WTC11 (cell line): ENCODE measurements around the gene WDR18. TPM values are rescaled to one million over a fixed set of nuclear protein-coding genes. Genes with fewer than 3 reads are reported as not detected.

Experiments used
- ATAC-seq: fragments of 200-7000 bp; cut with Tn5 transposase; 2 replicates; pipeline ENCODE4 v1.10.0; 2021; ENCODE audit warnings: mild to moderate bottlenecking, moderate library complexity
- CTCF ChIA-PET: fragments of 300-600 bp; sonication (Branson Sonifier 250); formaldehyde crosslinking; loops from one replicate; lab custom pipeline; 2021; ENCODE audit warnings: antibody characterized with exemption; lab: Charles Lee
- POLR2A ChIA-PET: fragments of 350-600 bp; sonication (Branson Sonifier 250); formaldehyde crosslinking; loops from one replicate; lab custom pipeline; 2021; ENCODE audit warnings: antibody characterized with exemption; lab: Charles Lee
- DNase-seq: peaks from one replicate; pipeline ENCODE4 v3.0.0; 2021; ENCODE audit warnings: low spot score
- H3K27ac Mint-ChIP-seq: 2 replicates; pipeline ENCODE4 v1.8.0; 2021; ENCODE audit warnings: mixed read lengths
- H3K27me3 Mint-ChIP-seq: 2 replicates; pipeline ENCODE4 v1.8.0; 2021; ENCODE audit warnings: low read depth, mild to moderate bottlenecking, moderate library complexity, mixed read lengths
- H3K36me3 Mint-ChIP-seq: 2 replicates; pipeline ENCODE4 v1.8.0; 2021; ENCODE audit warnings: mixed read lengths
- H3K4me1 Mint-ChIP-seq: 2 replicates; pipeline ENCODE4 v1.8.0; 2022; ENCODE audit warnings: mixed read lengths
- H3K4me3 Mint-ChIP-seq: 2 replicates; pipeline ENCODE4 v1.8.0; 2021; ENCODE audit warnings: mild to moderate bottlenecking, moderate library complexity, mixed read lengths
- H3K9me3 Mint-ChIP-seq: 2 replicates; pipeline ENCODE4 v1.8.0; 2021; ENCODE audit warnings: mixed read lengths
- ATF1 ChIP-seq: sonication (generic); formaldehyde crosslinking; IDR thresholded peaks from 2 replicates; pipeline ENCODE4 v1.8.1; 2023; ENCODE audit warnings: mild to moderate bottlenecking, moderate library complexity, missing genetic modification reagents
- CREB1 ChIP-seq: sonication (generic); formaldehyde crosslinking; IDR thresholded peaks from 2 replicates; pipeline ENCODE4 v1.8.0; 2023; ENCODE audit warnings: mild to moderate bottlenecking, missing genetic modification reagents
- E2F1 ChIP-seq: sonication (generic); formaldehyde crosslinking; IDR thresholded peaks from 2 replicates; pipeline ENCODE4 v1.8.0; 2022; ENCODE audit warnings: mild to moderate bottlenecking, missing genetic modification reagents
- EMX1 ChIP-seq: fragments of 250-450 bp; sonication (Bioruptor Pico); IDR thresholded peaks from 2 replicates; pipeline ENCODE4 v1.8.0; 2021; ENCODE audit warnings: mild to moderate bottlenecking
- ESRRA ChIP-seq: sonication (generic); formaldehyde crosslinking; IDR thresholded peaks from 2 replicates; pipeline ENCODE4 v1.8.1; 2022; ENCODE audit warnings: mild to moderate bottlenecking, missing genetic modification reagents, borderline replicate concordance
- FOXJ3 ChIP-seq: sonication (generic); formaldehyde crosslinking; IDR thresholded peaks from 2 replicates; pipeline ENCODE4 v1.9.0; 2021; ENCODE audit warnings: missing genetic modification reagents, mild to moderate bottlenecking, borderline replicate concordance
- FOXP1 ChIP-seq: sonication (generic); formaldehyde crosslinking; IDR thresholded peaks from 2 replicates; pipeline ENCODE4 v1.8.0; 2022; ENCODE audit warnings: missing genetic modification reagents, mild to moderate bottlenecking, moderate library complexity, borderline replicate concordance
- GTF2I ChIP-seq: fragments of 250-450 bp; sonication (Bioruptor Pico); conservative IDR thresholded peaks from 2 replicates; pipeline ENCODE4 v1.4.0; 2021; ENCODE audit warnings: mild to moderate bottlenecking
- MXD4 ChIP-seq: fragments of 250-450 bp; sonication (Bioruptor Pico); IDR thresholded peaks from 2 replicates; pipeline ENCODE4 v1.8.0; 2021; ENCODE audit warnings: mild to moderate bottlenecking, moderate library complexity, borderline replicate concordance
- PREB ChIP-seq: sonication (generic); formaldehyde crosslinking; IDR thresholded peaks from 2 replicates; pipeline ENCODE4 v1.8.1; 2022; ENCODE audit warnings: mild to moderate bottlenecking, missing genetic modification reagents, moderate library complexity, borderline replicate concordance
- SMAD3 ChIP-seq: sonication (generic); formaldehyde crosslinking; IDR thresholded peaks from 2 replicates; pipeline ENCODE4 v1.8.0; 2022; ENCODE audit warnings: missing genetic modification reagents, mild to moderate bottlenecking, borderline replicate concordance
- SMAD4 ChIP-seq: sonication (generic); formaldehyde crosslinking; IDR thresholded peaks from 2 replicates; pipeline ENCODE4 v1.8.0; 2022; ENCODE audit warnings: mild to moderate bottlenecking, missing genetic modification reagents
- TEAD4 ChIP-seq: sonication (generic); formaldehyde crosslinking; IDR thresholded peaks from 2 replicates; pipeline ENCODE4 v1.8.0; 2022; ENCODE audit warnings: mild to moderate bottlenecking, missing genetic modification reagents
- ZNF138 ChIP-seq: sonication (generic); formaldehyde crosslinking; conservative IDR thresholded peaks from 2 replicates; pipeline ENCODE4 v1.8.1; 2022; ENCODE audit warnings: mild to moderate bottlenecking, moderate library complexity, missing genetic modification reagents
- ZNF671 ChIP-seq: fragments of 250-450 bp; sonication (Bioruptor Pico); IDR thresholded peaks from 2 replicates; pipeline ENCODE4 v1.8.0; 2021; ENCODE audit warnings: mild to moderate bottlenecking
- ZSCAN18 ChIP-seq: fragments of 250-450 bp; sonication (Bioruptor Pico); IDR thresholded peaks from 2 replicates; pipeline ENCODE4 v2.1.2; 2022; ENCODE audit warnings: mild to moderate bottlenecking, moderate library complexity
- total RNA-seq: library from RNA; stranded (reverse); gene quantifications from 3 replicates; pipeline ENCODE4 v1.2.3, GENCODE V29; 2021
- TF ChIP-seq, protein P1 (sequence below): sonication (generic); formaldehyde crosslinking; IDR thresholded peaks from 2 replicates; pipeline ENCODE4 v1.8.0; 2023; ENCODE audit warnings: missing genetic modification reagents
- TF ChIP-seq, protein P2 (sequence below): sonication (generic); formaldehyde crosslinking; IDR thresholded peaks from 2 replicates; pipeline ENCODE4 v1.8.1; 2023; ENCODE audit warnings: mild to moderate bottlenecking, missing genetic modification reagents, moderate library complexity
- TF ChIP-seq, protein P3 (sequence below): sonication (generic); formaldehyde crosslinking; IDR thresholded peaks from 2 replicates; pipeline ENCODE4 v1.8.0; 2022; ENCODE audit warnings: mild to moderate bottlenecking, missing genetic modification reagents

Gene WDR18
- total RNA-seq, 1 experiment from 2014 or later: 140 TPM

DNA sequence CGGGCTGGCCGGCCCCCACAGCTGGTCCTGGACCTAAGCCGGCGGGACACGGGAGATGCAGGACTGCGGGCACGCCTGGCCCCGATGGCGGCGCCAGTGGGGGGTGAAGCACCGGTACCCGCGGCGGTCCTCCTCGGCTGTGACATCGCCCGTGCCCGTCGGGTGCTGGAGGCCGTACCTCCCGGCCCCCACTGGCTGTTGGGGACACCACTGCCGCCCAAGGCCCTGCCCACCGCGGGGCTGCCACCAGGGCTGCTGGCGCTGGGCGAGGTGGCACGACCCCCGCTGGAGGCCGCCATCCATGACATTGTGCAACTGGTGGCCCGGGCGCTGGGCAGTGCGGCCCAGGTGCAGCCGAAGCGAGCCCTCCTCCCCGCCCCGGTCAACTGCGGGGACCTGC, 19.1 kb downstream of the WDR18 start:
- no peak for DNase-seq
- ChIA-PET CTCF (interaction anchor here (1.3 to 1.5 kb wide), 2 partner anchors 8 to 222 kb away, joined by 3 to 4 read pairs; no protein-coding TSS in a partner anchor), POLR2A (no interaction called here)
- no peak for ATAC-seq
- H3K9me3 Mint-ChIP-seq: no peaks in the 10 kb centered on the region
- H3K27me3 Mint-ChIP-seq: peaks cover 31% of the 10 kb centered on the region
- no peak overlapping the region for H3K27ac Mint-ChIP-seq
- H3K4me3 Mint-ChIP-seq: no peak overlapping the region
- TF ChIP-seq, protein P1, sequence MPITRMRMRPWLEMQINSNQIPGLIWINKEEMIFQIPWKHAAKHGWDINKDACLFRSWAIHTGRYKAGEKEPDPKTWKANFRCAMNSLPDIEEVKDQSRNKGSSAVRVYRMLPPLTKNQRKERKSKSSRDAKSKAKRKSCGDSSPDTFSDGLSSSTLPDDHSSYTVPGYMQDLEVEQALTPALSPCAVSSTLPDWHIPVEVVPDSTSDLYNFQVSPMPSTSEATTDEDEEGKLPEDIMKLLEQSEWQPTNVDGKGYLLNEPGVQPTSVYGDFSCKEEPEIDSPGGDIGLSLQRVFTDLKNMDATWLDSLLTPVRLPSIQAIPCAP: no peak
- TF ChIP-seq, protein P2, sequence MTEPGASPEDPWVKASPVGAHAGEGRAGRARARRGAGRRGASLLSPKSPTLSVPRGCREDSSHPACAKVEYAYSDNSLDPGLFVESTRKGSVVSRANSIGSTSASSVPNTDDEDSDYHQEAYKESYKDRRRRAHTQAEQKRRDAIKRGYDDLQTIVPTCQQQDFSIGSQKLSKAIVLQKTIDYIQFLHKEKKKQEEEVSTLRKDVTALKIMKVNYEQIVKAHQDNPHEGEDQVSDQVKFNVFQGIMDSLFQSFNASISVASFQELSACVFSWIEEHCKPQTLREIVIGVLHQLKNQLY: no peak
- no peak for TF ChIP-seq CREB1 (CRISPR knock-in tag)
- H3K36me3 Mint-ChIP-seq: 0 out of 2 replicates have a peak, but pooled peaks cover 7% of the 10 kb centered on the region
- no peaks in the 10 kb centered on the region for H3K4me1 Mint-ChIP-seq

DNA sequence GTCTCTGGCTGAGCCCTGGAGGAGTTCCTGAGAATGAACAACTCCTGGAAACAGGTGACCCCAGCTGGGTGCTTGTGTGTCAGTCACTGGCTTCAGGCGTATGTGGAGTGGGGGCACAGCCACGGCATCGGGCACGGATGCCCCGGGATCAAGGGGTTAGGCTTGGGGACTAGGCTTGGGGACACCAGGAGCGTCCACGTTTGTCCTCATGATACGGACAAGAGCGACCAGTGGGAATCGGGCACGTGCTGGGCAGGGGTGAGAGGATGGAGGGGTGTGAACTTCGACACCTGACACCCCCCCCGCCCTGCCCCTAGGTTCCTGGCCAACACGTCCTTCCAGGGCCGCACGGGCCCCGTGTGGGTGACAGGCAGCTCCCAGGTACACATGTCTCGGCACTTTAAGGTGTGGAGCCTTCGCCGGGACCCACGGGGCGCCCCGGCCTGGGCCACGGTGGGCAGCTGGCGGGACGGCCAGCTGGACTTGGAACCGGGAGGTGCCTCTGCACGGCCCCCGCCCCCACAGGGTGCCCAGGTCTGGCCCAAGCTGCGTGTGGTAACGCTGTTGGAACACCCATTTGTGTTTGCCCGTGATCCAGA, 20.2 kb downstream of the WDR18 start:
- peaks cover 21% of the 10 kb centered on the region for H3K27me3 Mint-ChIP-seq
- no peaks in the 10 kb centered on the region for H3K9me3 Mint-ChIP-seq
- DNase-seq (no peak), ATAC-seq (no peak)
- H3K4me1 Mint-ChIP-seq: no peaks in the 10 kb centered on the region
- H3K36me3 Mint-ChIP-seq: 0 out of 2 replicates have a peak, but pooled peaks cover 7% of the 10 kb centered on the region
- ChIA-PET CTCF (interaction anchor here (0.9 to 1.6 kb wide), 6 partner anchors 9 to 221 kb away, joined by 3 to 7 read pairs (median 4); no protein-coding TSS in a partner anchor), POLR2A (interaction anchor here (0.5 to 1.7 kb wide), 5 partner anchors 8 to 58 kb away, joined by 3 to 6 read pairs (median 4); no protein-coding TSS in a partner anchor)
- TF ChIP-seq, protein P1: no peak
- TF ChIP-seq SMAD3 (no peak), ZNF138 (CRISPR knock-in tag) (no peak), ESRRA (CRISPR knock-in tag) (no peak), E2F1 (CRISPR knock-in tag) (no peak), PREB (CRISPR knock-in tag) (no peak), ATF1 (CRISPR knock-in tag) (no peak), CREB1 (CRISPR knock-in tag) (no peak), GTF2I (CRISPR knock-in tag) (no peak), SMAD4 (CRISPR knock-in tag) (no peak), FOXJ3 (CRISPR knock-in tag) (no peak)
- H3K27ac Mint-ChIP-seq: no peak overlapping the region
- no peak overlapping the region for H3K4me3 Mint-ChIP-seq

DNA sequence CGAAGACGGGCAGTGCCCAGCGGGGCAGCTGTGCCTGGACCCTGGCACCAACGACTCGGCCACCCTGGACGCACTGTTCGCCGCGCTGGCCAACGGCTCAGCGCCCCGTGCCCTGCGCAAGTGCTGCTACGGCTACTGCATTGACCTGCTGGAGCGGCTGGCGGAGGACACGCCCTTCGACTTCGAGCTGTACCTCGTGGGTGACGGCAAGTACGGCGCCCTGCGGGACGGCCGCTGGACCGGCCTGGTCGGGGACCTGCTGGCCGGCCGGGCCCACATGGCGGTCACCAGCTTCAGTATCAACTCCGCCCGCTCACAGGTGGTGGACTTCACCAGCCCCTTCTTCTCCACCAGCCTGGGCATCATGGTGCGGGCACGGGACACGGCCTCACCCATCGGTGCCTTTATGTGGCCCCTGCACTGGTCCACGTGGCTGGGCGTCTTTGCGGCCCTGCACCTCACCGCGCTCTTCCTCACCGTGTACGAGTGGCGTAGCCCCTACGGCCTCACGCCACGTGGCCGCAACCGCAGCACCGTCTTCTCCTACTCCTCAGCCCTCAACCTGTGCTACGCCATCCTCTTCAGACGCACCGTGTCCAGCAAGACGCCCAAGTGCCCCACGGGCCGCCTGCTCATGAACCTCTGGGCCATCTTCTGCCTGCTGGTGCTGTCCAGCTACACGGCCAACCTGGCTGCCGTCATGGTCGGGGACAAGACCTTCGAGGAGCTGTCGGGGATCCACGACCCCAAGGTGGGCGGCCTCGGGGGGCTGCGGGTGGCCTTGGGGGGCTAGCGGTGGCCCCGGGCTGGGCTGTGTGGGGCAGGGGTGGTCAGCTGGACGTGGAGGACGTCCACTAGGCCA, 20.9 kb downstream of the WDR18 start:
- no peak for DNase-seq
- no peak overlapping the region for H3K27ac Mint-ChIP-seq
- ChIA-PET CTCF (interaction anchor here (0.6 to 1.6 kb wide), 7 partner anchors 10 to 221 kb away, joined by 3 to 7 read pairs (median 4); no protein-coding TSS in a partner anchor), POLR2A (interaction anchor here (0.5 to 1.7 kb wide), 7 partner anchors 9 to 59 kb away, joined by 3 to 6 read pairs (median 4); no protein-coding TSS in a partner anchor)
- no peak overlapping the region for H3K4me3 Mint-ChIP-seq
- no peak for TF ChIP-seq SMAD4 (CRISPR knock-in tag)
- TF ChIP-seq TEAD4 (CRISPR knock-in tag): no peak
- TF ChIP-seq ZNF671 (CRISPR knock-in tag): no peak
- no peak for TF ChIP-seq FOXP1 (CRISPR knock-in tag)
- TF ChIP-seq, protein P3, sequence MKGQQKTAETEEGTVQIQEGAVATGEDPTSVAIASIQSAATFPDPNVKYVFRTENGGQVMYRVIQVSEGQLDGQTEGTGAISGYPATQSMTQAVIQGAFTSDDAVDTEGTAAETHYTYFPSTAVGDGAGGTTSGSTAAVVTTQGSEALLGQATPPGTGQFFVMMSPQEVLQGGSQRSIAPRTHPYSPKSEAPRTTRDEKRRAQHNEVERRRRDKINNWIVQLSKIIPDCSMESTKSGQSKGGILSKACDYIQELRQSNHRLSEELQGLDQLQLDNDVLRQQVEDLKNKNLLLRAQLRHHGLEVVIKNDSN (CRISPR knock-in tag): no peak
- no peak for TF ChIP-seq EMX1 (CRISPR knock-in tag)
- no peak for TF ChIP-seq ZSCAN18 (CRISPR knock-in tag)
- no peak for TF ChIP-seq MXD4 (CRISPR knock-in tag)
- no peaks in the 10 kb centered on the region for H3K9me3 Mint-ChIP-seq
- 0 out of 2 replicates have a peak, but pooled peaks cover 7% of the 10 kb centered on the region for H3K36me3 Mint-ChIP-seq
- peaks cover 15% of the 10 kb centered on the region for H3K27me3 Mint-ChIP-seq
- no peaks in the 10 kb centered on the region for H3K4me1 Mint-ChIP-seq
- ATAC-seq: no peak
